B cell (primary cell): ENCODE results near the gene RBM19. TPM values are rescaled to one million over a fixed set of nuclear protein-coding genes. Genes with fewer than 3 reads are reported as not detected.

Experiments used
- ATAC-seq: fragments of 200-7000 bp; cut with Tn5 transposase; one replicate; pipeline ENCODE4 v1.10.0; 2021; ENCODE audit warnings: low read depth, mild to moderate bottlenecking, moderate number of reproducible peaks, moderate library complexity
- CTCF ChIA-PET: fragments of 350-600 bp; sonication (Branson Sonifier 250); formaldehyde crosslinking; loops from one replicate; lab custom pipeline; 2021; ENCODE audit warnings: antibody characterized with exemption, inconsistent platforms; lab: Charles Lee
- POLR2A ChIA-PET: fragments of 350-600 bp; sonication (Branson Sonifier 250); formaldehyde crosslinking; loops from one replicate; lab custom pipeline; 2021; ENCODE audit warnings: antibody characterized with exemption; lab: Charles Lee
- DNase-seq: peaks from one replicate; pipeline ENCODE4 v3.0.0; 2013
- H2AFZ ChIP-seq: 2 replicates; pipeline ENCODE4 v1.6.1; 2012; ENCODE audit warnings: mild to moderate bottlenecking, low read depth, low read length; ENCODE audit not compliant: insufficient read depth, poor library complexity, severe bottlenecking
- H3K27ac ChIP-seq, 2 donors: 1 replicate in 1 of 2; 2 replicates in 1 of 2; pipeline ENCODE4 v1.5.1; 2012 to 2013; ENCODE audit warnings: low read length in 2 of 2, mild to moderate bottlenecking in 2 of 2, moderate library complexity in 1 of 2
- H3K27me3 ChIP-seq, 4 experiments: fragments of 200-600 bp in 1 of 4; sonication (generic) in 1 of 4; replicated peaks in 1 of 4; 1 replicate in 2 of 4; 2 replicates in 2 of 4; pipeline versions ENCODE4 v1.6.1 to v1.7.0; 2013 to 2016; ENCODE audit warnings: low read length in 3 of 4, mild to moderate bottlenecking in 2 of 4, mixed read lengths in 1 of 4, moderate library complexity in 1 of 4; ENCODE audit not compliant: insufficient read depth in 4 of 4, control insufficient read depth in 3 of 4; ENCODE audit errors: control extremely low read depth in 1 of 4
- H3K36me3 ChIP-seq, 2 experiments: replicated peaks in 1 of 2; 1 replicate in 1 of 2; 2 replicates in 1 of 2; pipeline versions ENCODE4 v1.6.1 to v1.7.1; 2013; ENCODE audit warnings: low read length in 1 of 2; ENCODE audit not compliant: insufficient read depth in 2 of 2, control insufficient read depth in 1 of 2; ENCODE audit errors: control extremely low read depth in 1 of 2, extremely low read depth in 1 of 2
- H3K4me1 ChIP-seq, 2 donors: fragments of 200-600 bp in 1 of 2; sonication (generic) in 1 of 2; 1 replicate in 1 of 2; 2 replicates in 1 of 2; pipeline versions ENCODE4 v1.5.1 to v1.6.1; 2013 to 2017; ENCODE audit warnings: low read length in 2 of 2; ENCODE audit not compliant: control insufficient read depth in 2 of 2, insufficient read depth in 2 of 2
- H3K4me2 ChIP-seq: replicated peaks from 2 replicates; pipeline ENCODE3; 2012; ENCODE audit warnings: mild to moderate bottlenecking, low read depth, low read length; ENCODE audit not compliant: poor library complexity, severe bottlenecking
- H3K4me3 ChIP-seq, 5 experiments: fragments of 200-600 bp in 1 of 5; sonication (generic) in 1 of 5; 1 replicate in 3 of 5; 2 replicates in 2 of 5; pipeline versions ENCODE4 v1.5.1 to v1.7.0; 2011 to 2016; ENCODE audit warnings: low read length in 4 of 5, mild to moderate bottlenecking in 4 of 5, low read depth in 2 of 5, control low read depth in 1 of 5, moderate library complexity in 1 of 5; ENCODE audit not compliant: insufficient read depth in 1 of 5; ENCODE audit errors: control extremely low read depth in 1 of 5, extremely low read depth in 1 of 5
- H3K79me2 ChIP-seq: fragments of 200-600 bp; sonication (generic); one replicate; pipeline ENCODE4 v1.6.0; 2016; ENCODE audit warnings: low read length; ENCODE audit not compliant: control insufficient read depth, insufficient read depth
- H3K9ac ChIP-seq: fragments of 200-600 bp; sonication (generic); 2 replicates; pipeline ENCODE4 v1.6.1; 2017; ENCODE audit warnings: mild to moderate bottlenecking, low read length, moderate library complexity
- H3K9me3 ChIP-seq, 3 donors: one replicate each; pipeline versions ENCODE4 v1.6.1 to v1.7.1; 2013; ENCODE audit warnings: low read length in 2 of 3; ENCODE audit not compliant: control insufficient read depth in 2 of 3, insufficient read depth in 1 of 3; ENCODE audit errors: control extremely low read depth in 1 of 3
- H4K20me1 ChIP-seq: 2 replicates; pipeline ENCODE4 v1.6.0; 2012; ENCODE audit warnings: mild to moderate bottlenecking, low read length; ENCODE audit not compliant: insufficient read depth, control insufficient read depth, poor library complexity, severe bottlenecking
- H3K27ac Mint-ChIP-seq: one replicate; pipeline ENCODE4 v1.8.0; 2021; ENCODE audit warnings: mixed read lengths
- H3K27me3 Mint-ChIP-seq: one replicate; pipeline ENCODE4 v1.8.0; 2021; ENCODE audit warnings: mixed read lengths
- H3K4me1 Mint-ChIP-seq: one replicate; pipeline ENCODE4 v1.8.0; 2021; ENCODE audit warnings: mixed read lengths
- H3K4me3 Mint-ChIP-seq: one replicate; pipeline ENCODE4 v1.8.0; 2021; ENCODE audit warnings: mixed read lengths
- H3K9me3 Mint-ChIP-seq: one replicate; pipeline ENCODE4 v1.8.0; 2022; ENCODE audit warnings: mixed read lengths; ENCODE audit not compliant: insufficient read depth
- CTCF ChIP-seq: fragments of 200-600 bp; IDR thresholded peaks from one replicate; pipeline ENCODE4 v1.8.0; 2022; ENCODE audit warnings: antibody characterized with exemption, mild to moderate bottlenecking
- EZH2 ChIP-seq: IDR thresholded peaks from 2 replicates; pipeline ENCODE4 v1.6.1; 2012; ENCODE audit warnings: borderline replicate concordance, low read depth, mild to moderate bottlenecking, moderate library complexity, low read length; ENCODE audit not compliant: insufficient read depth, poor library complexity, severe bottlenecking
- WGBS: methylation state at CpG from one replicate; pipeline ENCODE4 v1.1.5; 2013; ENCODE audit warnings: missing lambda C conversion rate; ENCODE audit not compliant: insufficient coverage; 5-methylcytosine and 5-hydroxymethylcytosine counted together
- intact Hi-C: fragments of 100-400 bp; cut with micrococcal nuclease; formaldehyde crosslinking; loops from one replicate; pipeline ENCODE4 v1.10.0; 2022
- polyA plus RNA-seq: library from polyadenylated mRNA; depleted of rRNA; stranded (reverse); fragments of >200 nt; gene quantifications from 2 replicates; pipeline ENCODE4 v1.2.3, GENCODE V29; 2012
- total RNA-seq, 2 donors: library from RNA; stranded (reverse); fragments of 120-200 nt in 1 of 2; gene quantifications; 1 replicate in 1 of 2; 2 replicates in 1 of 2; pipeline versions ENCODE4 v1.2.3 to v1.2.4, GENCODE V29; 2013 to 2022

The RBM19 gene
- total and polyA plus RNA-seq, 2 donors (not counting 1 experiment from before 2014, with no cell fraction given): 43.1 to 90.0 TPM

GRCh38 chr12:113770389-113770865 is 195.7 kb downstream of the RBM19 start:
- Histone ChIP-seq H4K20me1 (no peaks in the 10 kb centered on the region), H3K27me3 (no peaks in the 10 kb centered on the region), H2AFZ (no peak overlapping the region), H3K36me3 (no peaks in the 10 kb centered on the region), H3K4me1 (no peaks in the 10 kb centered on the region), H3K27ac (no peak overlapping the region), H3K9ac (no peak overlapping the region), H3K9me3 (peaks cover 0 to 6% (median 0%) of the 10 kb centered on the region in 3 donors), H3K4me2 (no peak overlapping the region), H3K4me3 (no peak overlapping the region), H3K79me2 (no peaks in the 10 kb centered on the region)
- intact Hi-C loops: no loop called here
- no peaks in the 10 kb centered on the region for H3K9me3 Mint-ChIP-seq
- DNase-seq: no peak
- no peaks in the 10 kb centered on the region for H3K4me1 Mint-ChIP-seq
- no peak for ATAC-seq
- H3K27me3 Mint-ChIP-seq: peaks cover 9% of the 10 kb centered on the region
- CTCF ChIA-PET: no interaction called here
- POLR2A ChIA-PET: no interaction called here
- H3K4me3 Mint-ChIP-seq: no peak overlapping the region
- H3K27ac Mint-ChIP-seq: no peak overlapping the region
- TF ChIP-seq EZH2 (no peak), CTCF (no peak)
- 85% methylated on average over 8 of the region's 10 CpGs for WGBS

- intact Hi-C loops: no loop called here
- ChIA-PET POLR2A (no interaction called here), CTCF (no interaction called here)
- no peak overlapping the region for H2AFZ ChIP-seq
- no peak for TF ChIP-seq EZH2
- TF ChIP-seq CTCF: no peak
- no peaks in the 10 kb centered on the region for H3K36me3 ChIP-seq
- no peak for DNase-seq
- Mint-ChIP-seq H3K4me1 (no peaks in the 10 kb centered on the region), H3K9me3 (no peaks in the 10 kb centered on the region), H3K27ac (no peak overlapping the region), H3K27me3 (peaks cover 16% of the 10 kb centered on the region), H3K4me3 (no peak overlapping the region)
- no peaks in the 10 kb centered on the region for H4K20me1 ChIP-seq
- H3K9ac ChIP-seq: no peak overlapping the region
- H3K27ac ChIP-seq: no peak overlapping the region
- H3K27me3 ChIP-seq: peaks cover 0 to 2% (median 0%) of the 10 kb centered on the region in 4 experiments
- H3K9me3 ChIP-seq: peaks cover 0 to 8% (median 0%) of the 10 kb centered on the region in 3 donors
- H3K4me2 ChIP-seq: no peak overlapping the region
- no peaks in the 10 kb centered on the region for H3K79me2 ChIP-seq
- no peak overlapping the region for H3K4me3 ChIP-seq
- H3K4me1 ChIP-seq: no peaks in the 10 kb centered on the region
- WGBS: 68% methylated on average over 6 of the region's 9 CpGs
- no peak for ATAC-seq
Measured at GRCh38 chr12:113769305-113769704, 196.8 kb downstream of the RBM19 start.
